GM18505 (cell line): ENCODE results near the gene CABP1.

Source experiments
- ATAC-seq: cut with Tn5 transposase; IDR thresholded peaks from one replicate; pipeline ENCODE4 v1.9.1; 2021; ENCODE audit not compliant: unreplicated experiment
- POLR2A ChIP-seq: IDR thresholded peaks from 4 replicates; pipeline ENCODE4 v1.6.1; 2011; ENCODE audit warnings: borderline replicate concordance; ENCODE audit not compliant: insufficient read depth, insufficient read length; ENCODE audit errors: extremely low read depth

CABP1 gene

GRCh38 chr12:120650233-120650690 lies 9.8 kb downstream of the CABP1 start:
- no peak for TF ChIP-seq POLR2A
- ATAC-seq = no peak

DNA sequence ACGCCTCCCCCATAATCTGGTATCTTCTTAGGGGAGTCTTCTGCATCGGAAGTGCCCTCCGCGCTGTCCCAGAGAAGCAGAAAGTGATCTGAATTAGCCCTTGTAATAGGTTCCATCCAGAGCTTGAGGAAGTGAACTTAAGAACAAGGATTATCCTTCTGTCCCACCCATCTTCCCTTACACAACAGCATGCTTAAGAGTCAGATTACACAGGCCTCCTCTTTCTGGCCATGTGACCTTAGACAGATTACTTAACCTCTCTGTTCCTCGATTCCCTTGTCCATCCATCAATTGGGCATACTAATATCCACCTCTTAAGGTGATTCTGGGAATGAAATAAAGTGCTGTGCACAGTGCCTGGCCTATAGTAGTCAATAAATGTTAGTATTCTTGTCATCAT lies 11.4 kb downstream of the CABP1 start:
- ATAC-seq = no peak
- no peak for TF ChIP-seq POLR2A

DNA sequence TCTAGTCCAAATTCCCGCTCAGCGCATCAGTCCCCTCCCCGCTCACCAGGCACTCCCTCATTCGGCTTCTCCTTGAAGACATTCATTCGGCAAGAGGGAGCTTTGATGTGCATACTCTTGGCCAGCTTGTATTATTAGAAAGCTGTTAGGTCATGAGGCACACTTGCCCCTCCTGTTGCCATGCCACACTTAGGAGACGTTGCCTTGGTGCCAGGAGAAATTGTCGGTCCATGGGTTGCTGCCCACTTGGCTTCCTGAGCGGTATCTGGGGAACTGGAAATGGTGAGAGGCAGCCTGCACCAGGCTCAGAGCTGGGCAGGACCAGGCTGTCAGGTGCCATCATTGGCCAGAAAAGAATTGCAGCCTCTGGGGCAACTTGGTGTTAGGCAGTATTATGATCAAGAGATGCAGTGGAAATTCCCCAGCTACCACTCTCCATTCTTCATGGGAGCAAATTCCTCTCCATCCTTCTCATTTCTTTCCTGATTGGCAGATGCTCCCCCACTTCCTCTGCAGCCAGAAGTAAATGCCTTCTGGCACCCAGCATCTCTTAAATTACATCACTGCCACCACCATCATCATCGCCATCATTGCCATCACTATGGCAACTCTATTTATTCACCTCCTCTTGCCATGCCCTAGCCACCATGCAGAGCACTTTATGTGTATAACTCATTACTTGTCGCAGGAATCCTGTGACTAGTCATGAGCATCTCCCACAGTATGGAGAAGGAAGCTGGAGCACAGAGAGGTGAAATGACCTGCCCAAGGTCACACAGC lies 12.4 kb downstream of the CABP1 start:
- no peak for TF ChIP-seq POLR2A
- ATAC-seq = no peak

DNA sequence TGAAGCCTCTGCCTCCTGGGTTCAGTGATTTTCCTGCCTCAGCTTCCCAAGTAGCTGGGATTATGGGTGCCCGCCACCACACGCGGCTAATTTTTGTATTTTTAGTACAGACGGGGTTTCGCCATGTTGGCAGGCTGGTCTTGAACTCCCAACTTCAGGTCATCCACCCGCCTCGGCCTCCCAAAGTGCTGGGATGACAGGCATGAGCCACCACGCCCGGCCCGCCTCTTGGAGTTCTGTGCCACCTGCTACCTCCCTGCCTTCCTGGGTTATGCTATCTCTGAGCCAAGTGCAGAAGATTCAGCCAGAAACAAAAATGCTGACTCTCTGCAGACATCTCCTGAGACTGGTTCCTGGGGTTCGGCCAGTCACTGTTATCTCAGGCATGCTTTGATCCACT lies 13.2 kb downstream of the CABP1 start:
- no peak for TF ChIP-seq POLR2A
- ATAC-seq = no peak

DNA sequence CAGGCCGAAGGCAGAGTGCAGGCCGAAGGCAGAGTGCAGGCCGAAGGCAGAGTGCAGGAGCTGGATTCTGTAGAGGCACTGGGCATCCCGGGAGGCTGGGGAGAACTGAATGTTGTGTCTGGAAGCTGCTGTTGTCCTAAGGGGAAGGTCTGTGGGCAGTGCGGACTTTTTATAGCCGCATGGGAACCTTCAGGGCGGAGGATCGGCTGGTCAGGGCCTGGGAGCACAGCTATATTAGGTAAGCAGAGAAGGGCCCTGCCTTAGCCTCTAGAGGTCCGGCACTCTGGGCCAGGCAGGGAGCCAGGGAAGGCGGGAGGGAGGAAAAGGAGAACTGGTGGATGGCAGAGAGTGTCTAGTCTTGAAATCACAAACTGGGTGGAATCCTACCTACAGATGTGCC lies 14.2 kb downstream of the CABP1 start:
- no peak for TF ChIP-seq POLR2A
- ATAC-seq = no peak

- no peak for TF ChIP-seq POLR2A
- no peak for ATAC-seq
Observed at GRCh38 chr12:120656008-120656407, 15.6 kb downstream of the CABP1 start.

- ATAC-seq = no peak
- no peak for TF ChIP-seq POLR2A
Observed at GRCh38 chr12:120658286-120659150, 18.1 kb downstream of the CABP1 start.

- TF ChIP-seq POLR2A = no peak
- ATAC-seq = no peak
Observed at GRCh38 chr12:120659151-120659525, 18.7 kb downstream of the CABP1 start.

DNA sequence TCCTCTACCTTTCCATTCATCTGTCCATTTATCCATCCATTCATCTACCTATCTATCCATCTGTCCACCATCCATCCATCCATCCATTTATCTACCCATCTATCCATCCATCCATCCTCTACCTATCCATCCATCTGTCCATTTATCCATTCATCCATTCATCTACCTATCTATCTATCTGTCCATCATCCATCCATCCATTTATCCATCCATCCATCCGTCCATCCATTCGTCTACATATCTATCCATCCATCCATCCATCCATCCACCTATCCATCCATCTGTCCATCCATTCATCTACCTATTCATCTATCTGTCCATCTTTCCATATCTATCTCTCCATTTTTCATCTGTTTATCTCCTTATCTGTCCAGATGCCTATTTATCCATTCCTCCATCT lies 21.0 kb downstream of the CABP1 start:
- no peak for TF ChIP-seq POLR2A
- ATAC-seq = no peak

GRCh38 chr12:120662879-120663278 lies 22.5 kb downstream of the CABP1 start:
- TF ChIP-seq POLR2A = no peak
- ATAC-seq = peak; percentile 66

DNA sequence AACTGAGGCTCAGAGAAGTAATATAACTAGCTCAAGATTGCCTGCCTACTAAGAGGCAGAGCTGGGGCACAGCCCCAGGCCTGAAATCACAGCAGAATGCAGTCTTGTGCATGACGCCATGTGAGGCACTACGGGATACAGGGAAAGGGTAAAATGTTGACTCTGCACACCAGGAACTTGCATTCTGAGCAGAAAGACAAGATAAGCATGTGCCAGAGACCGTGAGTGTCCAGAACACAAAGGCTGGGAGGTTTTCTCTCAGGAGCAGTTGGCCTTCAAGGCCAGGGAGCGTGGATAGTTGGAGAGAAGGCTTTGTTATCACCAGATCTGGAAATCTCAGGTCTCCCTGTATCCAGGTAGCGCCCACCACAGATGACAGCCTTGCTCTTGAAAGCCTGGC lies 23.3 kb downstream of the CABP1 start:
- no peak for ATAC-seq
- no peak for TF ChIP-seq POLR2A

- no peak for ATAC-seq
- TF ChIP-seq POLR2A = no peak
Observed at GRCh38 chr12:120666571-120667390, 26.4 kb downstream of the CABP1 start.
